HT-29 (cell line): ENCODE measurements around the gene LGALS9B. TPM values are rescaled to one million over a fixed set of nuclear protein-coding genes. Genes with fewer than 3 reads are reported as not detected.
"Not testable (repeated sequence)": the region's sequence is repeated elsewhere in the genome, so short reads cannot be mapped to it uniquely, and the experiment has no call there.

Experiments
- DNase-seq: peaks from one replicate; pipeline ENCODE4 v3.0.0-alpha.2; 2015; ENCODE audit warnings: low spot score
- total RNA-seq: library from RNA; depleted of rRNA; stranded (reverse); fragments of >200 nt; shearing (Covaris generic); gene quantifications from 2 replicates; pipeline ENCODE4 v1.2.3, GENCODE V29; 2014

LGALS9B gene
- total RNA-seq, 1 experiment from 2014 or later = not detected

GRCh38 chr17:20466999-20467398 lies 340 bp downstream of the LGALS9B start:
- not testable (repeated sequence) for DNase-seq

- not testable (repeated sequence) for DNase-seq
Measured at GRCh38 chr17:20466553-20466952, 786 bp downstream of the LGALS9B start.

GRCh38 chr17:20465535-20465934 lies 1.8 kb downstream of the LGALS9B start:
- not testable (repeated sequence) for DNase-seq

DNA sequence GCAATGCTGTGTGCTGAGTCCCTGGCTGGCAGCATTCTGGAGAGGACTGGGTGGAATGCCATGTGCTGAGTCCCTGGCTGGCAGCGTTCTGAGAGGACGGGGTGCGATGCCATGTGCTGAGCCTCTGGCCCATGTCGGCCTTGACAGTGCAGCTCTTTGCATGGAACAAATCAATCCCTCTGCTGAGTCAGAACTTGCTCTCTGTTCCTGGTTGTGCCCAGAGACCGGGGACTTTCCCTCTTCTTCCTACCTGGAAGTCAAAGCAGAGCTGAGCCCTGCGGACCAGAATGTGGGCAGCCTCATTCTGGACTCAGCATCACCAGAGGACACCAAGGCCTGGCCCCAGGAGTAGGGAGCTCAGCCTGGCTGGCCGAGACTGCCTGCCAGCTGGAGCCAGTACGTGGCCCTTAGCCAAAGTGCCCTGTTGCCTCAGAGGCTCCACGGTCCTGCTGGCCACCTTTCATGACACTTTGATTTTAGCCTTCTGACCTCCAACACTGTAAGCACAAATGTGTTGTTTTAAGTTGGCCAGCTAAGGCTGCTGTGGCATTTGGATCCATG lies 2.4 kb downstream of the LGALS9B start:
- DNase-seq = not testable (repeated sequence)

- not testable (repeated sequence) for DNase-seq
Measured at GRCh38 chr17:20462158-20462557, 5.2 kb downstream of the LGALS9B start.

- not testable (repeated sequence) for DNase-seq
Measured at GRCh38 chr17:20457848-20458381, 9.4 kb downstream of the LGALS9B start.

DNA sequence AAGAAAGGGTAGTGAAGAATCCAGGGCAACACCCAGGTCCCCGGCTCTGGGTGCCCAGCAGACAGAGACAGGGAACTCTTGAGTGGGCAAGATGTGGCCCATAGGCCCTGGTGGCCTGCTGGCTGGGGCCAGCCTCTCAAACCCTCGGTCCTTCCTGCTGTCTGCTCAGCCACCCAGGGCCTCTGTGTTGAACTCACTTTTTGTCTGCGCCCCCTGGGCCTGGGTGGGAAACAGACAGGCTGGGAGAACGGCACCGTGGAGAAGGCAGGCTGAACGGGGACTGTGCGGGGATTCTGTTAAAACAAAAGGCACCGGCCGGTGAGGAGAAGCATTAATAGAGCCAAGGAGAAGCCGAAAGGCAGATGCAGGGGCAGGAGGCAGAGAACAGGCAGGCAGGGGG lies 12.2 kb downstream of the LGALS9B start:
- DNase-seq = not testable (repeated sequence)

DNA sequence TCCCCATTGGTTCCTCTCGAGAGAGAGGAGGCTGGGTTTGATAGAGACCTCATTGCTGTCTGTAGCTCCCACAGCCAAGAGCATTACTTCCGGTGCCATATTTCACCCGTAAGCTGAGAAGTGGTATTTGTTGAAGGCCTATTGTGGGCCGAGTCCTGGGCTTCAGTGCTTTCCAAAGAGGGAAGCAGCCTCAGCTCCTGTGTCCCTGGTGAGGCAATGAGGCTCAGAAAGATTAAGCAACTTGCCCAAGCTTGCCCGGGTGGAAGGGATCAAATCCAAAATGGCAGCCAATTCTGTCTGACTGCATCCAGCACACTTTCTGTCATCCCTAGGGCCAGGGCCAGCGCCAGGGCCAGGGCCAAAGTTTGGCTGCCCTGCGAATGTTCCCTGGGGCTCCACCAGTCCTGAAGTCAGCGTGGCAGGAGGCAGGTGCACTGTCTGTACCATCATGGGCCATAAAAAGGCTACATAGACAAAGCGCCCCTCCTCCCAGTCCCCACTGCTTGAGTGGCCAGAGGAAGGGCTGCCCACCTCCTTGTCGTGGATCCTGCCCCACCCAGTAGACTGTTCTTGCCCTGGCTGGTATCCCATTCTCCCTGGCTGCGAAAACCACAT lies 13.4 kb downstream of the LGALS9B start:
- DNase-seq = not testable (repeated sequence)

GRCh38 chr17:20450852-20451251 lies 16.5 kb downstream of the LGALS9B start:
- DNase-seq = not testable (repeated sequence)

- DNase-seq = not testable (repeated sequence)
Measured at GRCh38 chr17:20447534-20448321, 19.6 kb downstream of the LGALS9B start.

DNA sequence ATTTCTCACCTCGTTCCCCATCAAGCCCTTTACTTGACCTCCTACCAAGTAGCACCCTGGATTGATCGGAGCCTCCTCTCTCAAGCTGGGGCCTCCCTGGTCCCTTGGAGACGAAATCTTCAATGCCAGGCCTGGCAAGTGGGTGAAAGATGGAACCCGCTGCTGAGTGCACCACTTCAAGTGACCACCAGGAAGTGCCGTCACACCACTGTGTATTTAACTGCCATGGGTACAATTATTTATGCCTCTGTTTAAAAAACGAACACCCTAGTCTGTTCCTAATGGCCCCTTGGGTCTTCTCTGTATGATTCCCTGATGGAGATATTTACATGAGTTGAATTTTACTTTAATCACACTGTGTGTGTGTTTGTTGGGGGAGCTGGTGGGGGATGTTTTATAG lies 20.4 kb downstream of the LGALS9B start:
- not testable (repeated sequence) for DNase-seq

GRCh38 chr17:20444581-20445236 lies 22.6 kb downstream of the LGALS9B start:
- DNase-seq = not testable (repeated sequence)

GRCh38 chr17:20444173-20444572 lies 23.2 kb downstream of the LGALS9B start:
- DNase-seq = not testable (repeated sequence)

GRCh38 chr17:20443632-20444031 lies 23.7 kb downstream of the LGALS9B start:
- not testable (repeated sequence) for DNase-seq

- DNase-seq = not testable (repeated sequence)
Measured at GRCh38 chr17:20440665-20441064, 26.7 kb downstream of the LGALS9B start.

DNA sequence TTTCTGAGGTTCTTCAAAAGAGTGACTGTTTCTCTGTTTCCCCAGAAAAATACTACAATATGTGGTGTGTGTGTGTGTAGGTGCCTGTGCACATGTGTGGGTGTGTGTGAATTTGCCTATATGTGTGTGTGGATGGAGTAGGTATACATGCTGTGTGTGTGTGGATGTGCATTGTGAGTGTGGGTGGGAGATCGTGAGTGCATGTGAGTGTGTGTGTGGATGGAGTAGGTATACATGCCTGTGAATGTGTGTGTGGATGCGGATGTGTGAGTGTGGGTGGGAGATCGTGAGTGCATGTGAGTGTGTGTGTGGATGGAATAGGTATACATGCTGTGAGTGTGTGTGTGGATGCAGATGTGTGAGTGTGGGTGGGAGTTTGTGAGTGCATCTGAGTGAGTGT lies 32.2 kb downstream of the LGALS9B start:
- not testable (repeated sequence) for DNase-seq

DNA sequence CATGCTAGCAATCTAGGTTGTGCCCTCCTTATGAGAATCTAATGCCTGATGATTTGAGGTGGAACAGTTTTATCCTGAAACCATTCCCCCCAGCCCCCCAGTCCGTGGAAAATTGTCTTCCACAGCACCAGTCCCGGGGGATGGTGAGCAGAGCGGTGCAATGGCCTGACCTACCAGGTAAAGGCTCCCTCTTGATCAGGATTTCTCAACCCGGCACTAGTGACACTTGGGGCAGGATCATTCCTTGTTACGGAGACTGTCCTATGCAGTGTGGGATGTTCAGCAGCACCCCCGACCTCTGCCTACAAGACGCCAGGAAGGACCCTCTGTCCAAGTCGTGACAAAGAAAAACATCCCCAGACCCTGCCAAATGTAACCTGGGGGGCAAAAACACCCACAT lies 34.0 kb downstream of the LGALS9B start:
- not testable (repeated sequence) for DNase-seq

DNA sequence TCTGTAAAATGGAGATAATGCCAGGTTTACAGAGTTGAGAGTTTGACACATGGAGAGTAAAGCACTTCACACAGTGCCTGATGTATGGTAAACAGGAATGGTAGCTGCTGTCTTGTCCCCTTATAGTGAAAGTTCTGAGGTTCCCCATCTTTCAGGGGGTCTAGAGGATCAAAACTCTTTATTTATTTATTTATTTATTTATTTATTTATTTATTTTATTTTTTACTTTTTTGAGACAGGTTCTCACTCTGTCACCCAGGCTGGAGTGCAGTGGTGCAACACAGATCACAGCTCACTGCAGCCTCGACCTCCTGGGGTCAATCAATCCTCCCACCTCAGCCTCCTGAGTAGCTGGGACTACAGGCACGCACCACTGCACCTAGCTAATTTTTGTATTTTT lies 40.1 kb downstream of the LGALS9B start:
- not testable (repeated sequence) for DNase-seq

DNA sequence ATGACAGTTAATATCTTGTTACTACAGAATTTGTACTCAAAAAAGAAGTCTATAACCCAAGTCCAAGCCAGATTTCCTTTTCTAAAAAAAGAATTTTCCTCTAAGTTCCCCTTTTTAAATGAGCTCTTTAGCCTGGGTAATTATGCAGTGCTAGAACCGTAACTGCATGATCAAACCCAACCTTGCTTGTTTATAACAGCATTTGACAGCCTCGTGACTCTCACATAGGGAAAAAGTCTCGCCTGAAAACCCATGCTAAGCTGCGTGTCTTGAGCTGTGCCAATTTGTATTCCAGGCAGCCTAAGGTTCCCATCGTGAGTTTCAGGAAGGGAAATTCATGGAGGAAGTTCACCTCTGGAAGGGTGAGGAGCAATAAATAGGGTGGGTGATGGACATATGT lies 44.5 kb downstream of the LGALS9B start:
- DNase-seq = not testable (repeated sequence)

GRCh38 chr17:20418838-20419237 lies 48.5 kb downstream of the LGALS9B start:
- DNase-seq = not testable (repeated sequence)

DNA sequence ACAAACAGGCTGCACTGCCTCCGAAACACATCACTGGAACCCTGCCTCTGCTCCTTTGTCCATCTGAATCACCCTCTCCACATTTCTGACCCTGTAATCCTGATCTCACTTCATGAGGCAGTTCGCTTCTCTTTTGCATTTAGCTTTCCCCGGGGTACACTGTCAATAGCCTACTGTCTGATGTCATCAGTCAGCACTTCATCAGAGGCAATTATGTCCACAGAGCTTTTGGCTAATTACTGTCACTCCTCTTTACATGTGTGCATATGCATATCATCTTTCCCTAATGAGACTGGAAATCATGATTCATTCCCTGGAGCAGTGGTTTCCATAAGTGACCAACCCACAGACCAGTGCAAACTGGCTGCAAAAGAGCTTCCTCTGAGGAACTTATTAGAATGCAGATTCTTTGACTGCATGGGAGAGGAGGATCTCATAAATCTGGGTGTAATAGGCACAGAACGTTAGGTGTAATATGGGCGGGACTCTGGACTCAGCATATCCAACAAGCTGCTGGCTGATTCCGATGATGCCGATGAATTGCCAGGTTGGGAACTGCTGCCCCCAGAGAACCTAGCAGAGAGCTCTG lies 49.8 kb downstream of the LGALS9B start:
- not testable (repeated sequence) for DNase-seq
